IMR-90 (cell line): ENCODE measurements around the gene GLCCI1. TPM values are rescaled to one million over a fixed set of nuclear protein-coding genes. Genes with fewer than 3 reads are reported as not detected.

Experiments used
- ATAC-seq: fragments of 200-7000 bp; cut with Tn5 transposase; 2 replicates; pipeline ENCODE4 v1.9.1; 2020; ENCODE audit warnings: low read depth, mild to moderate bottlenecking, moderate library complexity
- BruUV-seq: library from RNA; stranded (reverse); fragments of 400-500 nt; replicated peaks from 2 replicates; lab custom pipeline; 2021; lab: Mats Ljungman, UMichigan
- CTCF ChIA-PET: fragments of 300-600 bp; formaldehyde crosslinking; extraction: SDS; loops from one replicate; lab custom pipeline; 2021; ENCODE audit warnings: antibody characterized with exemption; lab: Yijun Ruan, JAX
- POLR2A ChIA-PET: fragments of 300-600 bp; sonication (Branson Sonifier 250); formaldehyde crosslinking; loops from one replicate; lab custom pipeline; 2022; ENCODE audit warnings: antibody characterized with exemption; ENCODE audit not compliant: unreplicated experiment; lab: Charles Lee
- DNase-seq: peaks from one replicate; pipeline ENCODE4 v3.0.0; 2013
- H2AFZ ChIP-seq: replicated peaks from 2 replicates; pipeline ENCODE3; 2013; ENCODE audit warnings: low read length, mild to moderate bottlenecking; ENCODE audit not compliant: poor library complexity
- H2AK5ac ChIP-seq: 2 replicates; pipeline ENCODE4 v1.6.1; 2013; ENCODE audit warnings: low read depth, low read length, inconsistent platforms
- H2AK9ac ChIP-seq: replicated peaks from 2 replicates; pipeline ENCODE3; 2013; ENCODE audit warnings: mild to moderate bottlenecking, low read depth, low read length, moderate library complexity; ENCODE audit not compliant: poor library complexity
- H2BK120ac ChIP-seq: 2 replicates; pipeline ENCODE4 v1.6.1; 2013; ENCODE audit warnings: low read depth, low read length, inconsistent platforms
- H2BK15ac ChIP-seq: 3 replicates; pipeline ENCODE4 v1.6.1; 2013; ENCODE audit warnings: low read depth, low read length, inconsistent platforms
- H2BK20ac ChIP-seq: 2 replicates; pipeline ENCODE4 v1.6.1; 2013; ENCODE audit warnings: low read depth, mild to moderate bottlenecking, inconsistent platforms, low read length, moderate library complexity
- H2BK5ac ChIP-seq: 2 replicates; pipeline ENCODE4 v1.6.1; 2013; ENCODE audit warnings: mild to moderate bottlenecking, low read depth, low read length, inconsistent platforms; ENCODE audit not compliant: poor library complexity, severe bottlenecking
- H3K14ac ChIP-seq: replicated peaks from 2 replicates; pipeline ENCODE4 v1.6.1; 2013; ENCODE audit warnings: low read depth, low read length, inconsistent platforms
- H3K18ac ChIP-seq: 2 replicates; pipeline ENCODE4 v1.6.1; 2013; ENCODE audit warnings: low read depth, low read length, control low read depth
- H3K23ac ChIP-seq: 2 replicates; pipeline ENCODE4 v1.6.1; 2013; ENCODE audit warnings: low read depth, low read length, inconsistent platforms
- H3K27ac ChIP-seq: 2 replicates; pipeline ENCODE4 v1.5.1; 2013; ENCODE audit warnings: mild to moderate bottlenecking, control low read depth, low read length; ENCODE audit not compliant: insufficient read depth
- H3K27me3 ChIP-seq: 2 replicates; pipeline ENCODE4 v1.6.1; 2013; ENCODE audit warnings: low read length; ENCODE audit not compliant: control insufficient read depth, insufficient read depth
- H3K36me3 ChIP-seq: 2 replicates; pipeline ENCODE4 v1.6.1; 2013; ENCODE audit warnings: low read length, mixed read lengths; ENCODE audit not compliant: control insufficient read depth, insufficient read depth
- H3K4ac ChIP-seq: 2 replicates; pipeline ENCODE4 v1.6.1; 2013; ENCODE audit warnings: low read depth, low read length, inconsistent platforms
- H3K4me1 ChIP-seq: 2 replicates; pipeline ENCODE4 v1.6.1; 2013; ENCODE audit warnings: low read length, mixed read lengths; ENCODE audit not compliant: control insufficient read depth, insufficient read depth
- H3K4me2 ChIP-seq: 2 replicates; pipeline ENCODE4 v1.6.1; 2013; ENCODE audit warnings: low read depth, mild to moderate bottlenecking, control low read depth, low read length, moderate library complexity
- H3K4me3 ChIP-seq: 2 replicates; pipeline ENCODE4 v1.5.1; 2013; ENCODE audit warnings: low read depth, mild to moderate bottlenecking, control low read depth, low read length, moderate library complexity; ENCODE audit not compliant: insufficient read depth
- H3K56ac ChIP-seq: 2 replicates; pipeline ENCODE4 v1.6.1; 2013; ENCODE audit warnings: low read length, inconsistent platforms; ENCODE audit not compliant: insufficient read depth; ENCODE audit errors: extremely low read depth
- H3K79me1 ChIP-seq, 2 experiments: 2 replicates each; pipeline ENCODE4 v1.6.1; 2013; ENCODE audit warnings: low read length in 2 of 2, inconsistent platforms in 1 of 2, low read depth in 1 of 2
- H3K9ac ChIP-seq: 2 replicates; pipeline ENCODE4 v1.6.1; 2013; ENCODE audit warnings: low read depth, low read length, control low read depth
- H3K9me1 ChIP-seq: 2 replicates; pipeline ENCODE4 v1.6.1; 2013; ENCODE audit warnings: low read length, inconsistent platforms; ENCODE audit not compliant: insufficient read depth
- H3K9me3 ChIP-seq: 2 replicates; pipeline ENCODE4 v1.6.1; 2013; ENCODE audit warnings: low read length; ENCODE audit not compliant: control insufficient read depth, insufficient read depth
- H4K20me1 ChIP-seq: 2 replicates; pipeline ENCODE4 v1.6.1; 2013; ENCODE audit warnings: low read length, inconsistent platforms; ENCODE audit not compliant: insufficient read depth
- H4K5ac ChIP-seq: 2 replicates; pipeline ENCODE4 v1.6.1; 2013; ENCODE audit warnings: mild to moderate bottlenecking, low read depth, low read length, control low read depth
- H4K8ac ChIP-seq, 2 experiments: 2 replicates each; pipeline ENCODE4 v1.6.1; 2013; ENCODE audit warnings: low read depth in 2 of 2, low read length in 2 of 2, control low read depth in 1 of 2, inconsistent platforms in 1 of 2
- H4K91ac ChIP-seq: 2 replicates; pipeline ENCODE4 v1.6.1; 2013; ENCODE audit warnings: low read depth, low read length, inconsistent platforms; ENCODE audit not compliant: insufficient read depth
- BHLHE40 ChIP-seq: fragments of 150-350 bp; IDR thresholded peaks from 2 replicates; pipeline ENCODE4 v1.6.1; 2016; ENCODE audit warnings: mild to moderate bottlenecking, low read depth, low read length
- CHD1 ChIP-seq: IDR thresholded peaks from 2 replicates; pipeline ENCODE4 v1.6.1; 2012; ENCODE audit warnings: low read depth, low read length, improper control_type of control experiment
- CTCF ChIP-seq: conservative IDR thresholded peaks from 2 replicates; pipeline ENCODE4 v1.5.1; 2012; ENCODE audit warnings: mild to moderate bottlenecking, low read depth, low read length, improper control_type of control experiment
- ELK1 ChIP-seq: fragments of 150-350 bp; IDR thresholded peaks from 2 replicates; pipeline ENCODE4 v1.6.1; 2016; ENCODE audit warnings: low read depth, mild to moderate bottlenecking, low read length, moderate library complexity, borderline replicate concordance
- FOS ChIP-seq: fragments of 150-350 bp; IDR thresholded peaks from 2 replicates; pipeline ENCODE4 v1.6.1; 2016; ENCODE audit warnings: low read depth, low read length
- MAZ ChIP-seq: IDR thresholded peaks from 2 replicates; pipeline ENCODE4 v1.6.1; 2012; ENCODE audit warnings: low read depth, mild to moderate bottlenecking, low read length, improper control_type of control experiment, moderate library complexity, borderline replicate concordance
- NFE2L2 ChIP-seq: fragments of 150-350 bp; IDR thresholded peaks from 2 replicates; pipeline ENCODE4 v1.6.1; 2016; ENCODE audit warnings: low read depth, mild to moderate bottlenecking, low read length
- POLR2A ChIP-seq: IDR thresholded peaks from 2 replicates; pipeline ENCODE4 v1.6.1; 2012; ENCODE audit warnings: mild to moderate bottlenecking, low read depth, low read length
- RAD21 ChIP-seq: IDR thresholded peaks from 2 replicates; pipeline ENCODE4 v1.6.1; 2012; ENCODE audit warnings: low read length, improper control_type of control experiment
- RFX5 ChIP-seq: IDR thresholded peaks from 2 replicates; pipeline ENCODE4 v1.8.0; 2012; ENCODE audit warnings: low read depth, mild to moderate bottlenecking, low read length, moderate library complexity
- SMC3 ChIP-seq: fragments of 150-350 bp; IDR thresholded peaks from 2 replicates; pipeline ENCODE4 v1.6.1; 2016; ENCODE audit warnings: low read depth, mild to moderate bottlenecking, antibody characterized with exemption, low read length, moderate library complexity
- USF2 ChIP-seq: fragments of 150-350 bp; IDR thresholded peaks from 2 replicates; pipeline ENCODE4 v1.6.1; 2017; ENCODE audit warnings: mild to moderate bottlenecking, antibody characterized with exemption, low read length, low read depth
- WGBS, 2 experiments: methylation state at CpG; one replicate each; pipeline versions ENCODE4 v1.1.5 to v1.1.7; 2013; ENCODE audit warnings: missing lambda C conversion rate in 2 of 2; ENCODE audit not compliant: insufficient read length in 1 of 2; ENCODE audit errors: extremely low coverage in 2 of 2; 5-methylcytosine and 5-hydroxymethylcytosine counted together
- dilution Hi-C: fragments of 300-500 bp; cut with HindIII; formaldehyde crosslinking; loops from one replicate; pipeline ENCODE4 v1.14.3; 2018; ENCODE audit warnings: low sequenced_read_pairs; ENCODE audit not compliant: unreplicated experiment
- in situ Hi-C: fragments of 300-500 bp; cut with MboI; formaldehyde crosslinking; loops from 3 replicates; pipeline ENCODE4 v1.14.3; 2019; ENCODE audit warnings: low sequenced_read_pairs, inconsistent platforms, mixed read lengths
- intact Hi-C: fragments of 100-400 bp; cut with micrococcal nuclease; formaldehyde crosslinking; loops from 2 replicates; pipeline ENCODE4 v1.10.0; 2022
- polyA plus RNA-seq, 3 experiments: library from polyadenylated mRNA; depleted of rRNA; stranded (reverse); fragments of >200 nt; gene quantifications; 2 replicates each; pipeline ENCODE4 v1.2.3, GENCODE V29; 2012; ENCODE audit warnings: low replicate concordance in 1 of 3
- total RNA-seq: library from RNA; depleted of rRNA; stranded (reverse); fragments of >200 nt; gene quantifications from 2 replicates; pipeline ENCODE4 v1.2.3, GENCODE V29; 2012

Gene GLCCI1
- total and polyA plus RNA-seq, 2 of the 4 experiments (the other 2 are of a cell fraction): 4.1 to 6.2 TPM

- no CpG with 5 or more reads among the region's 3 CpGs for WGBS, 2 experiments
These were observed 2.4 kb upstream of the GLCCI1 start for GRCh38 chr7:7966141-7966734.

More at GRCh38 chr7:7966141-7966734, 2.4 kb upstream of the GLCCI1 start:
- Histone ChIP-seq H3K79me1 (peaks cover 8 to 15% of the 10 kb centered on the region in 2 experiments), H2BK15ac (no peak overlapping the region), H2AK9ac (no peak overlapping the region), H4K91ac (no peak overlapping the region), H2AFZ (no peak overlapping the region), H2BK20ac (no peak overlapping the region), H3K9ac (no peak overlapping the region), H3K56ac (no peak overlapping the region), H3K27ac (no peak overlapping the region), H4K8ac (no peak overlapping the region), H3K23ac (no peak overlapping the region), H3K27me3 (no peaks in the 10 kb centered on the region), H3K9me1 (peaks cover 3% of the 10 kb centered on the region; the same call in 1 of the 2 replicates), H3K18ac (no peak overlapping the region), H3K4me3 (no peak overlapping the region), H3K9me3 (no peaks in the 10 kb centered on the region), H4K20me1 (peaks cover 8% of the 10 kb centered on the region; the same call in 1 of the 2 replicates), H3K36me3 (no peaks in the 10 kb centered on the region), H2AK5ac (no peak overlapping the region), H3K4me1 (peaks cover 6% of the 10 kb centered on the region), H2BK120ac (no peak overlapping the region), H3K4me2 (no peak overlapping the region), H4K5ac (no peak overlapping the region), H3K14ac (no peak overlapping the region), H3K4ac (no peak overlapping the region), H2BK5ac (no peak overlapping the region)
- ATAC-seq (no peak), DNase-seq (no peak)
- in situ Hi-C loops: loop anchor here (25.0 kb wide), 1 partner anchor 529 kb away; no protein-coding TSS in a partner anchor
- intact Hi-C loops: loop anchor here (10.0 kb wide), 1 partner anchor 541 kb away; no protein-coding TSS in a partner anchor
- TF ChIP-seq ELK1 (no peak), POLR2A (no peak), CHD1 (no peak), RAD21 (no peak), CTCF (no peak), RFX5 (no peak), SMC3 (no peak), FOS (no peak), NFE2L2 (no peak), MAZ (no peak), BHLHE40 (no peak), USF2 (no peak)
- CTCF ChIA-PET: no interaction called here
- POLR2A ChIA-PET: interaction anchor here (0.6 kb wide), 1 partner anchor 1521 kb away, joined by 3 read pairs; no protein-coding TSS in a partner anchor
- BruUV-seq: no TSS peak
- dilution Hi-C loops: no loop called here
